ENCODE data around the gene UQCR11. TPM values are rescaled to one million over a fixed set of nuclear protein-coding genes. Genes with fewer than 3 reads are reported as not detected.

Gene UQCR11
- total and polyA plus RNA-seq, 2 of the 8 experiments (the other 6 are each of a cell fraction or from before 2014, with no cell fraction given): 162 to 171 TPM

DNA sequence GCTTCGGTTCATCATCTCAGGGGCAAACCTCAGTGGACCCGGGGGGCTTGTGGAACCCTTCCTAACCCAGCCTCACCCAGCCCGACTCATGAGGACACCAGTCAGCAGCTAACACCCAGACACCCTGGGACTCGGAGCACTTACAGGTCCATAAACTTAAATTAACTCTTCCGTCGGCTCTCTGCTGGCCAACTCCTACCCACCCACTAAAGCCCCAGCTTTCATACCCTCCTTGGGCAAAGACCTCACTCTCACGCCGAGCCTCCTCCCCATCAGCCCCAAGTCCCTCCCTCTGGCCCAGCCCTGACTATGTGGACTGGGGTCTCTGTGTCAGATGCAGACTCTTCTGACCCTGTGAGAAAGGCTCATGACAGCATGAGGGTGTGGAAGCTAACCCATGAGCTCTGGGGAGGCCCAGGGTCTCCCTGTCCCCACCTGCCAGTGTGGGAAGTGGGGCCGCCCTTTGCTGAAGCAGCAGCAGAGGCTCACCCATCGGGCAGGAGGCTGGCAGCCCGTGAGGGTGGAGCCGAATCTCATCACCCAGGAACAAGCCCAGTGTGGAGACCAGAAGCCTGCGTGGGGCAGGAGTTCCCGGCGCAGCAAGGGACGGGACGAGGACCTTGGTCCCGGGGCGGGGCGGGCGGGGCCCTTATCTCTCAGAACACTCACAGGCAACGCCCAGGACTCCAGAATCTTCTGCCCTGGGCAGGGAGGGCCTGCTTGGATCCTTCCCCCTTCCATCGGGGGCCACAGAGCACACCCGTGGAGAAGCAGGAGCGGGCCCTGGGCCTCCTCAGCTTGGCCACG lies 27.4 kb upstream of the UQCR11 start (continued):
- TF ChIP-seq HDAC6 (IDR thresholded peaks at IDR 0.05; ENCODE audit: low read depth, low read length): no peak
- TF ChIP-seq JUN (IDR thresholded peaks at IDR 0.05; ENCODE audit: low read depth, low read length): no peak
- no peak for TF ChIP-seq MAX (IDR thresholded peaks at IDR 0.05)
- no peak for TF ChIP-seq RXRA (IDR thresholded peaks at IDR 0.05; ENCODE audit: insufficient read depth, low read depth, low read length)
- TF ChIP-seq, protein P1, sequence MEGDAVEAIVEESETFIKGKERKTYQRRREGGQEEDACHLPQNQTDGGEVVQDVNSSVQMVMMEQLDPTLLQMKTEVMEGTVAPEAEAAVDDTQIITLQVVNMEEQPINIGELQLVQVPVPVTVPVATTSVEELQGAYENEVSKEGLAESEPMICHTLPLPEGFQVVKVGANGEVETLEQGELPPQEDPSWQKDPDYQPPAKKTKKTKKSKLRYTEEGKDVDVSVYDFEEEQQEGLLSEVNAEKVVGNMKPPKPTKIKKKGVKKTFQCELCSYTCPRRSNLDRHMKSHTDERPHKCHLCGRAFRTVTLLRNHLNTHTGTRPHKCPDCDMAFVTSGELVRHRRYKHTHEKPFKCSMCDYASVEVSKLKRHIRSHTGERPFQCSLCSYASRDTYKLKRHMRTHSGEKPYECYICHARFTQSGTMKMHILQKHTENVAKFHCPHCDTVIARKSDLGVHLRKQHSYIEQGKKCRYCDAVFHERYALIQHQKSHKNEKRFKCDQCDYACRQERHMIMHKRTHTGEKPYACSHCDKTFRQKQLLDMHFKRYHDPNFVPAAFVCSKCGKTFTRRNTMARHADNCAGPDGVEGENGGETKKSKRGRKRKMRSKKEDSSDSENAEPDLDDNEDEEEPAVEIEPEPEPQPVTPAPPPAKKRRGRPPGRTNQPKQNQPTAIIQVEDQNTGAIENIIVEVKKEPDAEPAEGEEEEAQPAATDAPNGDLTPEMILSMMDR (IDR thresholded peaks at IDR 0.05; ENCODE audit: control extremely low read depth in 1 of 3, insufficient read depth in 1 of 3, low read depth in 1 of 3, low read length in 3 of 3): no peak
- no peak for TF ChIP-seq MAFK (IDR thresholded peaks at IDR 0.05; ENCODE audit: low read depth, low read length)
- TF ChIP-seq CHD1 (IDR thresholded peaks at IDR 0.05; ENCODE audit: low read depth, low read length): no peak
- no peak for TF ChIP-seq SP2 (IDR thresholded peaks at IDR 0.05; ENCODE audit: low read length)
- no peak for TF ChIP-seq GTF2F1 (IDR thresholded peaks at IDR 0.05; ENCODE audit: borderline replicate concordance, low read depth, low read length)
